Loucy (cell line): Measurements from ENCODE around the gene ZNF263.

ENCODE experiments used
- H2AFZ ChIP-seq: fragments of 200-600 bp; sonication (generic); 2 replicates; pipeline ENCODE4 v1.6.0; 2016; ENCODE audit warnings: antibody characterized with exemption, mild to moderate bottlenecking, low read length, moderate library complexity
- H3F3A ChIP-seq: fragments of 200-600 bp; 2 replicates; pipeline ENCODE4 v1.6.0; 2016; ENCODE audit warnings: antibody characterized with exemption, low read depth, mild to moderate bottlenecking
- H3K27me3 ChIP-seq: fragments of 200-600 bp; sonication (generic); 2 replicates; pipeline ENCODE4 v1.6.1; 2014; ENCODE audit warnings: low read length, mild to moderate bottlenecking; ENCODE audit not compliant: insufficient read depth, poor library complexity, severe bottlenecking
- H3K36me3 ChIP-seq: fragments of 200-600 bp; sonication (generic); 2 replicates; pipeline ENCODE4 v1.6.1; 2016; ENCODE audit warnings: low read length; ENCODE audit not compliant: insufficient read depth
- H3K4me1 ChIP-seq: fragments of 200-600 bp; sonication (generic); 2 replicates; pipeline ENCODE4 v1.5.1; 2014; ENCODE audit warnings: low read length, mild to moderate bottlenecking; ENCODE audit not compliant: insufficient read depth, poor library complexity, severe bottlenecking
- H3K4me2 ChIP-seq: fragments of 200-600 bp; sonication (generic); 2 replicates; pipeline ENCODE4 v1.6.0; 2014; ENCODE audit warnings: antibody characterized with exemption, low read length, low read depth, mild to moderate bottlenecking; ENCODE audit not compliant: poor library complexity, severe bottlenecking
- H3K4me3 ChIP-seq: fragments of 200-600 bp; sonication (generic); 2 replicates; pipeline ENCODE4 v1.5.1; 2014; ENCODE audit warnings: low read length, mild to moderate bottlenecking, mixed read lengths; ENCODE audit not compliant: poor library complexity, severe bottlenecking
- H3K79me2 ChIP-seq: fragments of 200-600 bp; sonication (generic); 2 replicates; pipeline ENCODE4 v1.6.1; 2014; ENCODE audit warnings: low read length; ENCODE audit not compliant: insufficient read depth
- H3K9ac ChIP-seq: fragments of 200-600 bp; sonication (generic); 2 replicates; pipeline ENCODE4 v1.6.0; 2014; ENCODE audit warnings: mild to moderate bottlenecking, low read depth, low read length, moderate library complexity; ENCODE audit not compliant: poor library complexity, severe bottlenecking
- H3K9me2 ChIP-seq: fragments of 200-600 bp; sonication (generic); replicated peaks from 2 replicates; pipeline ENCODE4 v1.6.1; 2016; ENCODE audit warnings: low read depth, low read length, mixed read lengths
- H3K9me3 ChIP-seq: fragments of 200-600 bp; sonication (generic); 2 replicates; pipeline ENCODE4 v1.6.1; 2014; ENCODE audit warnings: mild to moderate bottlenecking, antibody characterized with exemption, low read length, low read depth; ENCODE audit not compliant: insufficient read depth
- H4K20me1 ChIP-seq: fragments of 200-600 bp; sonication (generic); 2 replicates; pipeline ENCODE4 v1.6.0; 2014; ENCODE audit warnings: antibody characterized with exemption, low read length, mild to moderate bottlenecking; ENCODE audit not compliant: insufficient read depth, poor library complexity, severe bottlenecking
- EZH2phosphoT487 ChIP-seq: fragments of 200-600 bp; IDR thresholded peaks from 2 replicates; pipeline ENCODE4 v1.6.1; 2018; ENCODE audit warnings: antibody characterized with exemption, mild to moderate bottlenecking, moderate library complexity, borderline replicate concordance
- TF ChIP-seq, protein P1 (sequence below): fragments of 200-600 bp; sonication (generic); conservative IDR thresholded peaks from 2 replicates; pipeline ENCODE4 v1.5.1; 2014; ENCODE audit warnings: mild to moderate bottlenecking, antibody characterized with exemption, low read length

Gene ZNF263

DNA sequence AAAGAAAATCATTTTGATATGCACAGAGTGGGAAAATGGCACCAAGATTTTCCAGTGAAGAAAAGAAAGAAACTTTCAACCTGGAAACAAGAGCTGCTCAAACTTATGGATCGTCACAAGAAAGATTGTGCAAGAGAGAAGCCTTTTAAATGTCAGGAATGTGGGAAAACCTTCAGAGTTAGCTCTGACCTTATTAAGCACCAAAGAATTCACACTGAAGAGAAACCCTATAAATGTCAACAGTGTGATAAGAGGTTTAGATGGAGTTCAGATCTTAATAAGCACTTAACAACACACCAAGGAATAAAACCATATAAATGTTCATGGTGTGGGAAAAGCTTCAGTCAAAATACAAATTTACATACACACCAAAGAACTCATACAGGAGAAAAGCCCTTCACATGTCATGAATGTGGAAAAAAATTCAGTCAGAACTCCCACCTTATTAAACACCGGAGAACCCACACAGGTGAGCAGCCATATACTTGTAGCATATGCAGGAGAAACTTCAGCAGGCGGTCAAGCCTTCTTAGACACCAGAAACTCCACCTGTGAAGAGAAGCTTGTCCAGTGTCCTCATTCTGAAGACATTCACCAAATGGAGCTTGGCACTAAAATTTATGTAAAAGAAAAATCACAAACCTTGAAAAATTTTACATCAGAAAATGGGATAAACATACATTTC lies 34.2 kb downstream of the ZNF263 start:
- no peaks in the 10 kb centered on the region; the same call in 1 of the 2 replicates for H3K36me3 ChIP-seq
- no peaks in the 10 kb centered on the region for H3K4me1 ChIP-seq
- TF ChIP-seq EZH2phosphoT487, result no peak
- TF ChIP-seq, protein P1, sequence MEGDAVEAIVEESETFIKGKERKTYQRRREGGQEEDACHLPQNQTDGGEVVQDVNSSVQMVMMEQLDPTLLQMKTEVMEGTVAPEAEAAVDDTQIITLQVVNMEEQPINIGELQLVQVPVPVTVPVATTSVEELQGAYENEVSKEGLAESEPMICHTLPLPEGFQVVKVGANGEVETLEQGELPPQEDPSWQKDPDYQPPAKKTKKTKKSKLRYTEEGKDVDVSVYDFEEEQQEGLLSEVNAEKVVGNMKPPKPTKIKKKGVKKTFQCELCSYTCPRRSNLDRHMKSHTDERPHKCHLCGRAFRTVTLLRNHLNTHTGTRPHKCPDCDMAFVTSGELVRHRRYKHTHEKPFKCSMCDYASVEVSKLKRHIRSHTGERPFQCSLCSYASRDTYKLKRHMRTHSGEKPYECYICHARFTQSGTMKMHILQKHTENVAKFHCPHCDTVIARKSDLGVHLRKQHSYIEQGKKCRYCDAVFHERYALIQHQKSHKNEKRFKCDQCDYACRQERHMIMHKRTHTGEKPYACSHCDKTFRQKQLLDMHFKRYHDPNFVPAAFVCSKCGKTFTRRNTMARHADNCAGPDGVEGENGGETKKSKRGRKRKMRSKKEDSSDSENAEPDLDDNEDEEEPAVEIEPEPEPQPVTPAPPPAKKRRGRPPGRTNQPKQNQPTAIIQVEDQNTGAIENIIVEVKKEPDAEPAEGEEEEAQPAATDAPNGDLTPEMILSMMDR, result no peak
- H3K9ac ChIP-seq, result no peak overlapping the region
- no peaks in the 10 kb centered on the region for H3K79me2 ChIP-seq
- H4K20me1 ChIP-seq, result no peaks in the 10 kb centered on the region
- H2AFZ ChIP-seq, result no peak overlapping the region
- peaks cover 8% of the 10 kb centered on the region; the same call in 1 of the 2 replicates for H3K9me3 ChIP-seq
- no peaks in the 10 kb centered on the region for H3K9me2 ChIP-seq
- H3K27me3 ChIP-seq, result no peaks in the 10 kb centered on the region
- H3K4me2 ChIP-seq, result no peak overlapping the region
- H3F3A ChIP-seq, result no peaks in the 10 kb centered on the region
- H3K4me3 ChIP-seq, result no peak overlapping the region

- Histone ChIP-seq H3K27me3 (no peaks in the 10 kb centered on the region), H3K4me1 (no peaks in the 10 kb centered on the region), H3K79me2 (no peaks in the 10 kb centered on the region), H3K9ac (no peak overlapping the region), H2AFZ (no peak overlapping the region), H3K9me3 (peaks cover 8% of the 10 kb centered on the region; the same call in 1 of the 2 replicates), H3K4me3 (no peak overlapping the region), H3F3A (no peaks in the 10 kb centered on the region), H4K20me1 (no peaks in the 10 kb centered on the region), H3K36me3 (no peaks in the 10 kb centered on the region; the same call in 1 of the 2 replicates), H3K9me2 (no peaks in the 10 kb centered on the region), H3K4me2 (no peak overlapping the region)
- TF ChIP-seq EZH2phosphoT487, result no peak
- TF ChIP-seq, protein P1, result no peak
Observed at GRCh38 chr16:3321816-3322215, 38.5 kb downstream of the ZNF263 start.

DNA sequence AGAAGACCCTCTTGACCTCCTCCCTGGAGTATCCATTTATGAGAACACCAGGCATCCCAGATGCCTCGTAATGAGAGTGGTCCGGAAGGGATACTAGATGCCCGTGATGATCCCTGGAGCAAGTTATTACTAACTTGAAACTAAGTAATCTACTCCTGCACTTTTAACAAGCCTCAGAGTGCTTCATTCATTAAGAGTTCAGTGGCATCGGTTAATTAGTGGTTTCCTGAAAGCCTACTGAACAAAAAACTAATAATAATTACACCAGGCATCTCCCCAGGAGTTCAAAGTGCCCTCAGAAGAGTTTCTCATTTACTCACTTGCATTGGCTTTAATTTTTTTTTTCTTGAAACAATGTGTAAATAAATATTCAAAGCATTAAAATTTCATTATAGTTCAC lies 44.2 kb downstream of the ZNF263 start:
- no peaks in the 10 kb centered on the region for H4K20me1 ChIP-seq
- H2AFZ ChIP-seq, result no peak overlapping the region
- H3K9me2 ChIP-seq, result no peaks in the 10 kb centered on the region
- H3K4me1 ChIP-seq, result no peaks in the 10 kb centered on the region
- no peak for TF ChIP-seq EZH2phosphoT487
- TF ChIP-seq, protein P1, result no peak
- H3K79me2 ChIP-seq, result no peaks in the 10 kb centered on the region
- no peaks in the 10 kb centered on the region for H3K36me3 ChIP-seq
- no peaks in the 10 kb centered on the region for H3K27me3 ChIP-seq
- H3K9me3 ChIP-seq, result no peaks in the 10 kb centered on the region
- no peak overlapping the region for H3K4me3 ChIP-seq
- no peak overlapping the region for H3K4me2 ChIP-seq
- H3F3A ChIP-seq, result no peaks in the 10 kb centered on the region
- H3K9ac ChIP-seq, result no peak overlapping the region
